Measurements from ENCODE around the gene FAM151A. TPM values are rescaled to one million over a fixed set of nuclear protein-coding genes. Genes with fewer than 3 reads are reported as not detected.

Gene FAM151A
- under 1 TPM; 0.15 to 0.29 TPM for total RNA-seq
- long read RNA-seq: 0 reads

- intact Hi-C loops (cut with DNase I): no loop called here
- ATAC-seq (peak; percentile 44 to 64), DNase-seq (no peak)
These were observed at the start of gene FAM151A for GRCh38 chr1:54623216-54624007. TSS of gene FAM151A (minus strand) at chr1:54623525. CDS start at chr1:54623395, 130 bp downstream.

GRCh38 chr1:54671985-54672608 lies 48.8 kb upstream of the FAM151A start:
- intact Hi-C loops (cut with DNase I): no loop called here
- ATAC-seq: peak in 1 of 2 donors; percentile 44
- DNase-seq: no peak

DNA sequence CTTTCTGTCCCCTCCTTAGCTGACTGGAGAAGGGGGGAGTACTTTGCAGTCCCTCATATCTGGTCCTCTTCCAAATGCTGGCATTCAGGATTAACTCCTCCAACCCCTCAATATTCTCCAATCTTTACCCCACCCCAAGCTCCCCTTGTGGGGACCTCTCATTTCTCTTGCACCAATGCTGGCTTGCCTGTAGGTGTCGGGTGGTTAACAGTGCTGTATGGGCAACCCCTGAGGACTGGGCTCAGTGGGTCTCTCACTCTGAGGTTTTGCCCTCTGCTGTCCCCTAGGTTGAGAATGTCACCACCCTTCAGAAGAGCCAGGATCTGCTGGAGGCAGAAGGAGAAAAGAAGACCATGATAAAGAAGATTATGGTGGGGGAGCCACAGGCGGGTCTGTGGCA lies 45.2 kb upstream of the FAM151A start:
- intact Hi-C loops (cut with DNase I): no loop called here
- ATAC-seq: no peak
- DNase-seq: no peak

DNA sequence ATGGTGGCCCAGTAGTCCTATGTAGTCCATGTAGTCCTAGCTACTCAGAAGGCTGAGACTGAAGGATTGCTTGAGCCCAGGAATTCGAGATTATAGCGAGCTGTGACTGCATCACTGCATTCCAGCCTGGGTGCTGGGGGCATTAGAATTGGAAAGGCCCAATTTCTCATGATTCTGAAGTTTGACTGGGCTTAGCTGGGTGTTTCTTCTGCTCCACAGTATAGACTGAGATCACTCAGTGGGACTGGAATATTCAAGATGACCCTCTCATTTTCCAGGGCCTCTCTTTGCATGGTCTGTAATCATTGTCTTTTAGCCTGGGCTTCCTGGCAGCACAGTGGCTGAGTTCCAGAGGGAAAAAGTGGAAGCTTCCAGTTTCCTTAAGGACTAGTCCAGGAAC lies 44.5 kb upstream of the FAM151A start:
- DNase-seq (no peak), ATAC-seq (no peak)
- intact Hi-C loops (cut with DNase I): no loop called here

- DNase-seq (no peak), ATAC-seq (no peak)
- intact Hi-C loops (cut with DNase I): no loop called here
These were observed 43.0 kb upstream of the FAM151A start for GRCh38 chr1:54666333-54666732.

DNA sequence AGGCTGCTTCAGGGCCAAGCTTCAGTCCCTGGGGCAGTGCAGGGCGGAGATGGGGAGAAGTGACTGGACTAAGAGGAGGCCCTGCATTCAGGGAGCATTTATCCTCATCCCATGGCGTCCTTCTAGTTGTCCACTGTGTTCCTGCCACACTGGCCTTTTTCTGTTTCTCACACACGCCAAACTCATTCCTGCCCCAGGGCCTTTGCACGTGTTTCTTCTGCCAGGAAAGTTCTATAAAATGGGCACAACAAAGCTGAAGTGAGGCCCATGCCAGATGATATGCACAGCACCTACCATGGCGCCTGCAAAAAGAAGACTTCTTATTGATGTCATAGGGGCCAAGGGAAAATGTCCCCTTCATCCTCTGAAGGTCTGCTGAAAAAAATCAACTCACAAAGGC lies 42.5 kb upstream of the FAM151A start:
- DNase-seq: no peak
- intact Hi-C loops (cut with DNase I): no loop called here
- ATAC-seq: no peak

DNA sequence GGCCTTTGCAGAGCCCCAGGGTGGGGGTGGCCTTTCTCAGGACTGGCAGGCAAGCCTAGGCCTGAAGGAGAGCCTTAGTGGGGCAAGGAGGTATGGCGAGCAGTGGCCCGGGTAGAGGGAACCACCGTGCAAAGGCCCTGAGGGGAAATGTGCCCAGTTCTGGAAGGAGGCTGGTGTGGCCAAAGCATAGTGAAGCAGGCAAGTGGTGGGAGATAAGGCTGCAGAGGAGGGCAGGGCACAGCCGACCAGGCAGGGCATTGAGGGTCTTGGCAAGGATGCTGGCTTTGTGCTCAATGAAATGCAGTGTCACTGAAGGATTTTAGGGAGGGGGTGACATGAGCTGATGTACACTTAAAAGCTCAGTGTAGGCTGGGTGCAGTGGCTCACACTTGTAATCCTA lies 41.0 kb upstream of the FAM151A start:
- no peak for DNase-seq
- intact Hi-C loops (cut with DNase I): no loop called here
- no peak for ATAC-seq

- DNase-seq (no peak), ATAC-seq (no peak)
- intact Hi-C loops (cut with DNase I): no loop called here
These were observed 40.4 kb upstream of the FAM151A start for GRCh38 chr1:54663725-54664124.

GRCh38 chr1:54658164-54658913 lies 35.0 kb upstream of the FAM151A start:
- ATAC-seq: no peak
- DNase-seq: no peak
- intact Hi-C loops (cut with DNase I): no loop called here

GRCh38 chr1:54653036-54653435 lies 29.7 kb upstream of the FAM151A start:
- no peak for ATAC-seq
- intact Hi-C loops (cut with DNase I): no loop called here
- no peak for DNase-seq

- ATAC-seq (no peak), DNase-seq (no peak)
These were observed 28.8 kb upstream of the FAM151A start for GRCh38 chr1:54652168-54652567.

DNA sequence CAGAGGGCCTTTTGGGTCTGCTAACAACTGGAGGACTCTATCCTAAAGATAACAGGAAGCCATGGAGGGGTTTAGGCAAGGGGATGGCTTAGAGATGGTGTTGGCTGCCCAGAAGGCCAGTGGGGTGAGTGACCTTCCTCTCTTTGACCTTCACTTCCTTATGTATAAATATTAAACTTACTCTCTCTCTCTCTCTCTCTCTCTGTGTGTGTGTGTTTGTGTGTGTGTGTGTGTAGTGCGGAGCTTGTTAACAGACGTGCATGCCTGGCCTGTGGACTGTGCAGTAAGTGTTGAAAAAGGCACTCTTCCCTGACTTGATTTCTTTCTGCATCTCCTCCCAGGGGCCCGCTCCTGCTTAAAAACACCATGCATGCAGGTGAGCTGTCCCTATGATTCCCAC lies 28.3 kb upstream of the FAM151A start:
- ATAC-seq: no peak
- intact Hi-C loops (cut with DNase I): no loop called here
- no peak for DNase-seq

More at GRCh38 chr1:54652168-54652567, 28.8 kb upstream of the FAM151A start:
- intact Hi-C loops (cut with DNase I): no loop called here

DNA sequence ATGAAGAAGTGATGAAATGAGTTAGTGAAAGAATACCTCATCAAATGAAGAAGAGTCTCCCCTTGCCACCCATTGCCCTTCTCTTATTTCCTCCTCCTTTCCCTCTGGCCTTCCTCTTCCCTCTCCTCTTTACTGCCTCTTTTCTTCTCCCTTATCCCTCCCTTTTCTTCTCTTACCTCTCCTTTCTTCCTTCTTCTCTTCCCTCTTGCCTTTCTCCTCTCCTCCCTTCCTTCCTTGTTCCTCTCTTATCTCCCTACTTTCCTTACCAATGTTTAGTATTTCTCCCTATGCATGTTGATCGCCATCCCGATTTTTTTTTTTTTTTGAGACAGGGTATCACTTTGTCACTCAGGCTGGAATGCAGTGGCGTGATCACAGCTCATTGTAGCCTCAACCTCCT lies 27.1 kb upstream of the FAM151A start:
- intact Hi-C loops (cut with DNase I): no loop called here
- no peak for ATAC-seq
- DNase-seq: no peak

GRCh38 chr1:54649921-54650320 lies 26.6 kb upstream of the FAM151A start:
- ATAC-seq (no peak), DNase-seq (no peak)
- intact Hi-C loops (cut with DNase I): no loop called here

DNA sequence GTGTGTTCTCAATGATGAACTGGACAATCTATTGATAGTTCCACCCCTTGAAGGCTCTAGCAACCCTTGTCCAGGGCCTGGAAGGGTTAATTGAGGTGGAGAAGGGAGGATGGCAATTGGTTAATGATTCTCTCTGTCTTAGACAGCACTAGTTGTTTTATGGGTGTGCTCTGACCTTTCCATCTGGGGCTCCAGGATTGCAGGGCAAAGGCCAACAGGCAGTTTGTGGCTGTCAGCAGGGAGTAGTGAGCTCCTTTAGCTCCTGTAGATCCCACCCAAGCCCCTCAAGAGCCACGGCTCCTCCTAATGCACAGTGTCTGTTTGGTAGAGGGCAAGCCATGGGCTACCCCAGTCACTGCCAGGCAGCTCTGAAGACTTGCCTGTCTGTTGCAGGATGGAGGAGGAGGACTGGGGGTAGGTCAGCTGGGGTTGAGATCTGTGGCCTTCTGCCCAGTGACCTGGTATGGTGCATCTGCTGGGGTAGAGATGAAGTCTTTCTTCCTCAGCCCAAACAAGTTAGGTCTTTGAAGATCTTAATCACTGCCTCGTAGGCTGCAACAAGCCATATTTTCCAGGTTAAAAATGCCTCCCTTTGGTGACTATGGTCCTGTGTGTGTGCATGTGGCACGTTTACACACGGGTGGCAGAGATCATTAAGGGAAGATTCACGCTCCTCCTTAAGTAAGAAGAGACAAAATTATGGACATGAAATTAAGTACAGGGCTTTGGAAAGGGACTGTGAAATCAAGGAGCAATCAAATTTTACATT lies 26.0 kb upstream of the FAM151A start:
- intact Hi-C loops (cut with DNase I): no loop called here
- no peak for ATAC-seq
- DNase-seq: no peak

DNA sequence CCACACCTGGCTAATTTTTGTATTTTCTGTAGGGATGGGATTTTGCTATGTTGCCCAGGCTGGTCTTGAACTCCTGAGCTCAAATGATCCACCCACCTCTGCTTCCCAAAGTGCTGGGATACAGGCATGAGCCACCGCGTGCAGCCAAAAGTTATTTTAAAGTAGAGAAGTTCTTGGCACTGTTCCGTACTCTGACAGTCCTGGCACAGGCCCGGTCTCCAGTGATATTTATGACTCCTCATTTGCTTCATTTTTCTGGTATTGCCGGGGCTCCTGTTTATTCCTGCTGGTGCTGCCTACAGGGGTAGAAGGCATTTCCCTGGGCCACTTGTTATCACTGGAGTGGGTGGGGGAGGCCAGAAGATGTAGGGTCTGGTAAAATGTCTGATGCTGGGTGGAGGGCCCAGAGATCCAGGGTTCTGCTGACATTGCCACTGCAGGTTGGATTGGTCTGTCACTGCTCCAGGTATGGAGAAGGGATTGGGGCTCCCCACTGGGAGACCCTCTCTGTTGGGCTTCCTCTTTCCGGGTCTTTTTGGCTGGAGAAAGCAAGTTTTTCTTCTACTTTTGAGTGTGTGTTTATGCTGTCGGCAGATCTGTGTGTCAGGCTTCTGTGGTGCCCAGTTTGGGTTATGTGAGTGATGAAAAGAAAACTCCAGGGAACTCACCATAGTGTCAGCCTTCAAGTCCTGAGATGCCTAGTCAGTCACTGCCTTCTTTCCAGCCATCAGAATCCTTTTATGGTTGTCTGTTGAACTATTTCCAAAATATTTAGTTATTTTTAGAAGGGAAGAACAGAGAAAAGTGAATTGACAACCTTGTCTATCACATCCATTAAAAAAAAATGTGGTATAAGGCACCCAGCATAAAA lies 22.7 kb upstream of the FAM151A start:
- peak; percentile 40 for DNase-seq
- peak; percentile 83 to 87 for ATAC-seq
- intact Hi-C loops (cut with DNase I): no loop called here

DNA sequence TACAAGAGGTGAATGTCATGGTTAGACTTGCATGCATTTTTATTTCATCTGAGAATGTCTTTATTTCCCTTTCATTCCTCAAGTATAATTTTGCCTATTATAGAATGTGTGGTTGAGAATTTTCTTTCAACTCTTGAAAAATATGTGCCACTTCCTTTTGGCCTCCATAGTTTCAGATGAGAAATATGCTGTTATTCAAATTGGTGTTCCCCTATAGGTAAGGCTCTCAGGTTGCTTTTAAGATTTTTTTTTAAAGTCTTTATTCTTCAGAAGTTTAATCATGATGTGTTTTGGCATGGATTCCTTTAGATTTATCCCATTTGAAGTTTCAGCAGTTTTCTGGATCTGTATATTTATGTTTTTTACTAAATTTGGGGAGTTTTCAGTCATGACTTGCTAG lies 20.4 kb upstream of the FAM151A start:
- intact Hi-C loops (cut with DNase I): no loop called here
- ATAC-seq (no peak), DNase-seq (no peak)

All from left cardiac atrium (tissue), 4 donors.